Neural cell (in vitro differentiated cells): ENCODE measurements around the gene AEN. TPM values are rescaled to one million over a fixed set of nuclear protein-coding genes. Genes with fewer than 3 reads are reported as not detected.

Experiments
- H2AFZ ChIP-seq: fragments of 200-600, 300-800 bp; sonication (generic), shearing (Covaris generic); 2 replicates; pipeline ENCODE4 v1.6.0; 2014; ENCODE audit warnings: low read depth, mild to moderate bottlenecking, antibody characterized with exemption, low read length, moderate library complexity
- H3F3A ChIP-seq: fragments of 200-600 bp; shearing (Covaris generic); 2 replicates; pipeline ENCODE4 v1.6.1; 2016; ENCODE audit warnings: mild to moderate bottlenecking, moderate library complexity, mixed read lengths, antibody characterized with exemption, low read length; ENCODE audit not compliant: insufficient read depth, poor library complexity, severe bottlenecking
- H3K27ac ChIP-seq: fragments of 200-600, 300-800 bp; sonication (generic), shearing (Covaris generic); 2 replicates; pipeline ENCODE4 v1.5.1; 2014; ENCODE audit warnings: mild to moderate bottlenecking, low read length, moderate library complexity
- H3K27me3 ChIP-seq: fragments of 300-800, 200-600 bp; sonication (generic), shearing (Covaris generic); 2 replicates; pipeline ENCODE4 v1.6.0; 2014; ENCODE audit warnings: mild to moderate bottlenecking, low read depth, low read length, moderate library complexity; ENCODE audit not compliant: insufficient read depth
- H3K36me3 ChIP-seq: fragments of 300-800, 200-600 bp; sonication (generic), shearing (Covaris generic); 2 replicates; pipeline ENCODE4 v1.5.1; 2014; ENCODE audit warnings: mild to moderate bottlenecking, antibody characterized with exemption, low read length, moderate library complexity; ENCODE audit not compliant: insufficient read depth
- H3K4me2 ChIP-seq: fragments of 300-800, 200-600 bp; sonication (generic), shearing (Covaris generic); 2 replicates; pipeline ENCODE4 v1.6.0; 2014; ENCODE audit warnings: mild to moderate bottlenecking, low read length
- H3K4me3 ChIP-seq: fragments of 300-800, 200-600 bp; sonication (generic), shearing (Covaris generic); 2 replicates; pipeline ENCODE4 v1.5.1; 2014; ENCODE audit warnings: mild to moderate bottlenecking, low read length, moderate library complexity
- H3K79me2 ChIP-seq: fragments of 200-600 bp; shearing (Covaris generic); replicated peaks from 2 replicates; pipeline ENCODE4 v1.6.0; 2014; ENCODE audit warnings: mild to moderate bottlenecking, low read length, moderate library complexity; ENCODE audit not compliant: insufficient read depth
- H3K9ac ChIP-seq: fragments of 300-800, 200-600 bp; sonication (generic), shearing (Covaris generic); 2 replicates; pipeline ENCODE4 v1.6.1; 2016; ENCODE audit warnings: mild to moderate bottlenecking, low read length, mixed read lengths
- H3K9me2 ChIP-seq: fragments of 200-600 bp; shearing (Covaris generic); 2 replicates; pipeline ENCODE4 v1.6.1; 2016; ENCODE audit warnings: mild to moderate bottlenecking, low read length, mixed read lengths; ENCODE audit not compliant: insufficient read depth
- H3K9me3 ChIP-seq: fragments of 200-600, 300-800 bp; sonication (generic), shearing (Covaris generic); 2 replicates; pipeline ENCODE4 v1.6.1; 2016; ENCODE audit warnings: mild to moderate bottlenecking, mixed run types, low read length, moderate library complexity, mixed read lengths
- H4K20me1 ChIP-seq: fragments of 200-600 bp; shearing (Covaris generic); 2 replicates; pipeline ENCODE4 v1.6.1; 2016; ENCODE audit warnings: mild to moderate bottlenecking, mixed run types; ENCODE audit not compliant: insufficient read depth
- EP300 ChIP-seq: fragments of 450-650 bp; conservative IDR thresholded peaks from 2 replicates; pipeline ENCODE4 v1.6.1; 2014; ENCODE audit warnings: antibody characterized with exemption, mild to moderate bottlenecking, moderate library complexity; ENCODE audit not compliant: poor library complexity, severe bottlenecking
- EZH2 ChIP-seq: fragments of 200-600, 300-800 bp; shearing (Covaris generic), sonication (generic); IDR thresholded peaks from 2 replicates; pipeline ENCODE4 v1.6.1; 2014; ENCODE audit warnings: antibody characterized with exemption, low read length, borderline replicate concordance, mild to moderate bottlenecking; ENCODE audit not compliant: insufficient read depth, poor library complexity, severe bottlenecking
- MXI1 ChIP-seq: fragments of 450-650 bp; conservative IDR thresholded peaks from 2 replicates; pipeline ENCODE4 v1.6.1; 2014; ENCODE audit warnings: antibody characterized with exemption, mild to moderate bottlenecking; ENCODE audit not compliant: poor library complexity, severe bottlenecking
- POLR2AphosphoS5 ChIP-seq: IDR thresholded peaks from 2 replicates; pipeline ENCODE4 v1.6.1; 2012
- RAD21 ChIP-seq: fragments of 450-650 bp; conservative IDR thresholded peaks from 2 replicates; pipeline ENCODE4 v1.6.1; 2014; ENCODE audit warnings: antibody characterized with exemption, mild to moderate bottlenecking, moderate library complexity
- SMC3 ChIP-seq: fragments of 450-650 bp; conservative IDR thresholded peaks from 2 replicates; pipeline ENCODE4 v1.6.1; 2014; ENCODE audit warnings: antibody characterized with exemption, mild to moderate bottlenecking, moderate library complexity; ENCODE audit not compliant: poor library complexity
- TAF1 ChIP-seq: IDR thresholded peaks from 2 replicates; pipeline ENCODE4 v1.6.1; 2012; ENCODE audit warnings: low read depth
- polyA plus RNA-seq: library from polyadenylated mRNA; depleted of rRNA; stranded (reverse); fragments of >200 nt; gene quantifications from 2 replicates; pipeline ENCODE4 v1.2.3, GENCODE V29; 2014
- TF ChIP-seq, protein P1 (sequence below): fragments of 450-650 bp; IDR thresholded peaks from 2 replicates; pipeline ENCODE4 v1.5.1; 2014; ENCODE audit warnings: antibody characterized with exemption, mild to moderate bottlenecking, moderate library complexity; ENCODE audit not compliant: poor library complexity, severe bottlenecking
- TF ChIP-seq, protein P2 (sequence below): IDR thresholded peaks from 2 replicates; pipeline ENCODE4 v1.6.1; 2012; ENCODE audit warnings: borderline replicate concordance

Gene AEN
- polyA plus RNA-seq, 1 donor from 2014 or later: 17.2 TPM

DNA sequence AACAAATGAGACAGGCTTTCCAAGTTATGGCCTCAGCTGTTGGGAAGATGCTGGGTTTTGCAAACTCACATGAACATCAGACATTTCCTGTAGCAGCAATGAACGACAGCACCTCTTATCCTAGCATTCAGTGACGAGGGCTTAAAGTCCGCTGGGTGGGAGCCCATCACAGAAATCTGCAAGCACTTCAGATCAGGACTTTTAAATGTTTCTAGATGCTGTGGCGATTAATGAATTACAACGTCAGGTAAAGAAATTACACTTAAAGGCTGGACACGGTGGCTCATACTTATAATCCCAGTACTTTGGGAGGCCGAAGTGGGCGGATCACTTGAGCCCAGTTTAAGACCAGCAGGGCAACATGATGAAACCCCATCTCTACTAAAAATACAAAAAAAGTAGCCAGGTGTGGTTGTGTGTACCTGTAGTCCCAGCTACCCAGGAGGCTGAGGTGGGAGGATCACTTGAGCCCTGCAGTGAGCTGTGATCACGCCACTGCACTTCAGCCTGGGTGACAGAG is 3.9 kb downstream of the AEN start:
- Histone ChIP-seq H3K27ac (no peak overlapping the region), H2AFZ (no peak overlapping the region), H4K20me1 (no peaks in the 10 kb centered on the region), H3K27me3 (no peaks in the 10 kb centered on the region), H3K4me2 (no peak overlapping the region), H3K9ac (no peak overlapping the region), H3K79me2 (peaks cover 57% of the 10 kb centered on the region), H3K9me3 (no peaks in the 10 kb centered on the region), H3K36me3 (no peaks in the 10 kb centered on the region), H3F3A (no peaks in the 10 kb centered on the region), H3K9me2 (no peaks in the 10 kb centered on the region), H3K4me3 (no peak overlapping the region)
- TF ChIP-seq, protein P1, sequence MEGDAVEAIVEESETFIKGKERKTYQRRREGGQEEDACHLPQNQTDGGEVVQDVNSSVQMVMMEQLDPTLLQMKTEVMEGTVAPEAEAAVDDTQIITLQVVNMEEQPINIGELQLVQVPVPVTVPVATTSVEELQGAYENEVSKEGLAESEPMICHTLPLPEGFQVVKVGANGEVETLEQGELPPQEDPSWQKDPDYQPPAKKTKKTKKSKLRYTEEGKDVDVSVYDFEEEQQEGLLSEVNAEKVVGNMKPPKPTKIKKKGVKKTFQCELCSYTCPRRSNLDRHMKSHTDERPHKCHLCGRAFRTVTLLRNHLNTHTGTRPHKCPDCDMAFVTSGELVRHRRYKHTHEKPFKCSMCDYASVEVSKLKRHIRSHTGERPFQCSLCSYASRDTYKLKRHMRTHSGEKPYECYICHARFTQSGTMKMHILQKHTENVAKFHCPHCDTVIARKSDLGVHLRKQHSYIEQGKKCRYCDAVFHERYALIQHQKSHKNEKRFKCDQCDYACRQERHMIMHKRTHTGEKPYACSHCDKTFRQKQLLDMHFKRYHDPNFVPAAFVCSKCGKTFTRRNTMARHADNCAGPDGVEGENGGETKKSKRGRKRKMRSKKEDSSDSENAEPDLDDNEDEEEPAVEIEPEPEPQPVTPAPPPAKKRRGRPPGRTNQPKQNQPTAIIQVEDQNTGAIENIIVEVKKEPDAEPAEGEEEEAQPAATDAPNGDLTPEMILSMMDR: no peak
- TF ChIP-seq POLR2AphosphoS5 (no peak), EZH2 (no peak), RAD21 (no peak), SMC3 (no peak)

DNA sequence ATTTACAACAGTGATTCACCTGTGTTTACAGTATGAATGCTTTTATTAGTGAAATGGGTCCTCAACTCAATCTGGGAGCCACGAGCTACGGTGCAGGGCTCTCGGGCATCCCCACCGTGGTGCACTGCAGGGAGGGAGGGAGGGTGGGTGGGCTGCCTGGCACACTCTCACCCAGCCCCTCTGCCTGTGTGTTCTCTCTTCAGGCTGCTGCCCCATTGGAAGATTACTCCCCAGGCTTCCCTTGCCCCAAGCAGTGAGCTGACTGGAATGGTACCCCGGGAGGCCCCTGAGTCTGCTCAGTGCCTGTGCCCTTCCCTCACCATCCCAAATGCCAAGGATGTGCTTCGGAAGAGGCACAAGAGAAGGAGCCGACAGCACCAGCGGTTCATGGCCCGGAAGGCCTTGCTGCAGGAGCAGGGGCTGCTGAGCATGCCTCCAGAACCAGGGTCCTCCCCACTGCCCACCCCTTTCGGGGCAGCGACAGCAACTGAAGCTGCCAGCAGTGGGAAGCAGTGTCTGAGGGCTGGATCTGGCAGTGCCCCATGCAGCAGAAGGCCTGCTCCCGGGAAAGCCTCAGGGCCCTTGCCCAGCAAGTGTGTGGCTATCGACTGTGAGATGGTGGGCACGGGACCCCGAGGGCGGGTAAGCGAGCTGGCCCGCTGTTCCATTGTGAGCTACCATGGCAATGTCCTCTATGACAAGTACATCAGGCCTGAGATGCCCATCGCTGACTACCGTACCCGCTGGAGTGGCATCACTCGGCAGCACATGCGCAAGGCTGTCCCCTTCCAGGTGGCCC is 5.0 kb downstream of the AEN start:
- H2AFZ ChIP-seq: no peak overlapping the region
- no peaks in the 10 kb centered on the region for H3K36me3 ChIP-seq

More for the DNA sequence above, 5.0 kb downstream of the AEN start:
- Histone ChIP-seq H3K4me3 (no peak overlapping the region), H3K79me2 (peaks cover 57% of the 10 kb centered on the region), H3K9ac (no peak overlapping the region), H4K20me1 (no peaks in the 10 kb centered on the region), H3K4me2 (no peak overlapping the region), H3K27ac (no peak overlapping the region), H3F3A (no peaks in the 10 kb centered on the region), H3K9me3 (no peaks in the 10 kb centered on the region), H3K27me3 (no peaks in the 10 kb centered on the region), H3K9me2 (no peaks in the 10 kb centered on the region)
- TF ChIP-seq EP300: no peak
- no peak for TF ChIP-seq RAD21
- no peak for TF ChIP-seq SMC3
- no peak for TF ChIP-seq MXI1
- TF ChIP-seq EZH2: no peak
- no peak for TF ChIP-seq TAF1
- TF ChIP-seq, protein P1: no peak
- TF ChIP-seq POLR2AphosphoS5: no peak
- TF ChIP-seq, protein P2, sequence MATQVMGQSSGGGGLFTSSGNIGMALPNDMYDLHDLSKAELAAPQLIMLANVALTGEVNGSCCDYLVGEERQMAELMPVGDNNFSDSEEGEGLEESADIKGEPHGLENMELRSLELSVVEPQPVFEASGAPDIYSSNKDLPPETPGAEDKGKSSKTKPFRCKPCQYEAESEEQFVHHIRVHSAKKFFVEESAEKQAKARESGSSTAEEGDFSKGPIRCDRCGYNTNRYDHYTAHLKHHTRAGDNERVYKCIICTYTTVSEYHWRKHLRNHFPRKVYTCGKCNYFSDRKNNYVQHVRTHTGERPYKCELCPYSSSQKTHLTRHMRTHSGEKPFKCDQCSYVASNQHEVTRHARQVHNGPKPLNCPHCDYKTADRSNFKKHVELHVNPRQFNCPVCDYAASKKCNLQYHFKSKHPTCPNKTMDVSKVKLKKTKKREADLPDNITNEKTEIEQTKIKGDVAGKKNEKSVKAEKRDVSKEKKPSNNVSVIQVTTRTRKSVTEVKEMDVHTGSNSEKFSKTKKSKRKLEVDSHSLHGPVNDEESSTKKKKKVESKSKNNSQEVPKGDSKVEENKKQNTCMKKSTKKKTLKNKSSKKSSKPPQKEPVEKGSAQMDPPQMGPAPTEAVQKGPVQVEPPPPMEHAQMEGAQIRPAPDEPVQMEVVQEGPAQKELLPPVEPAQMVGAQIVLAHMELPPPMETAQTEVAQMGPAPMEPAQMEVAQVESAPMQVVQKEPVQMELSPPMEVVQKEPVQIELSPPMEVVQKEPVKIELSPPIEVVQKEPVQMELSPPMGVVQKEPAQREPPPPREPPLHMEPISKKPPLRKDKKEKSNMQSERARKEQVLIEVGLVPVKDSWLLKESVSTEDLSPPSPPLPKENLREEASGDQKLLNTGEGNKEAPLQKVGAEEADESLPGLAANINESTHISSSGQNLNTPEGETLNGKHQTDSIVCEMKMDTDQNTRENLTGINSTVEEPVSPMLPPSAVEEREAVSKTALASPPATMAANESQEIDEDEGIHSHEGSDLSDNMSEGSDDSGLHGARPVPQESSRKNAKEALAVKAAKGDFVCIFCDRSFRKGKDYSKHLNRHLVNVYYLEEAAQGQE: no peak
